Uterus (tissue), 4 donors: ENCODE data around the gene BPIFB6. TPM values are rescaled to one million over a fixed set of nuclear protein-coding genes. Genes with fewer than 3 reads are reported as not detected.

Experiments used
- DNase-seq, 2 donors: peaks; one replicate each; pipeline ENCODE4 v3.0.0-alpha.2; 2019 to 2020
- H3K27ac ChIP-seq, 2 donors: fragments of 200-600 bp; sonication (generic); 1 replicate in 1 of 2; 2 replicates in 1 of 2; pipeline ENCODE4 v1.5.1; 2016 to 2018
- H3K27me3 ChIP-seq, 2 donors: fragments of 200-600 bp; sonication (generic); one replicate each; pipeline ENCODE4 v1.5.1; 2018 to 2019; ENCODE audit warnings: control low read depth in 1 of 2
- H3K36me3 ChIP-seq, 2 donors: fragments of 200-600 bp; sonication (generic); one replicate each; pipeline ENCODE4 v1.5.1; 2019; ENCODE audit warnings: control low read depth in 1 of 2
- H3K4me1 ChIP-seq, 2 donors: fragments of 200-600 bp; sonication (generic); one replicate each; pipeline ENCODE4 v1.5.1; 2018 to 2019; ENCODE audit warnings: control low read depth in 1 of 2
- H3K4me3 ChIP-seq, 2 donors: fragments of 200-600 bp; sonication (generic); 1 replicate in 1 of 2; 2 replicates in 1 of 2; pipeline ENCODE4 v1.5.1; 2018 to 2019; ENCODE audit warnings: mild to moderate bottlenecking in 1 of 2
- H3K9me3 ChIP-seq, 2 donors: fragments of 200-600 bp; sonication (generic); one replicate each; pipeline ENCODE4 v1.5.1; 2019; ENCODE audit warnings: control low read depth in 1 of 2
- POLR2A ChIP-seq, 2 donors: fragments of 450-650 bp; IDR thresholded peaks; one replicate each; pipeline ENCODE4 v1.6.1; 2016; ENCODE audit warnings: antibody characterized with exemption in 2 of 2, mild to moderate bottlenecking in 1 of 2, moderate library complexity in 1 of 2
- intact Hi-C: fragments of 100-400 bp; cut with DNase I; formaldehyde crosslinking; loops from one replicate; pipeline ENCODE4 v1.15.1; 2023; ENCODE audit warnings: low total_unique reads
- total RNA-seq, 4 donors: library from RNA; depleted of rRNA in 3 of 4; stranded (reverse); fragments of >200 nt in 3 of 4; gene quantifications; one replicate each; pipeline versions ENCODE4 v1.1.0 to v1.2.4, GENCODE V29; 2014 to 2023
- TF ChIP-seq, protein P1 (sequence below), 4 experiments: fragments of 200-600 bp in 2 of 4; fragments of 450-650 bp in 2 of 4; sonication (generic) in 2 of 4; IDR thresholded peaks; one replicate each; pipeline ENCODE4 v1.5.1; 2016 to 2019; ENCODE audit warnings: antibody characterized with exemption in 4 of 4, mild to moderate bottlenecking in 2 of 4, moderate library complexity in 1 of 4
- donor health status: DM: yes; HTN: yes; CAD: no.

The BPIFB6 gene
- total RNA-seq, 4 donors from 2014 or later, result not detected

DNA sequence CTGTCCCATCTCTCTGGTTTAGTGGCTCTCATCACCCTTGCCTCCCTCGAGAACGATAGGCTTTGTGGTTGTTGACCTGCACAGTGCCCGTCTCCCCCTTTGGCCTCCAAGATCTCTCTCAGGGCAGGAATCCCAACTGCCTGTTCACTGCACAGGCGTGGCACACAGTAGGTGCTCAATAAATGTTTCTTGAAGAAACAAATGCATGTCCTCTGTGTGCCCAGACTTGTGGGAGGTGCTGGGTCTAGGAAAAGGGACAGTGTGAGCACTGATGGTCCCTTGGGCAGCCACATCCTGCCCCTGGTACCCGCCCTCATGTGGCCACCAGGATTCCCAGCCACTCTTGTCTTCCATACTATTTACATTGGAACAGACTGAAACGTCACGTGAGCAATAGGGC lies 2.6 kb upstream of the BPIFB6 start:
- Histone ChIP-seq H3K4me3 (no peak overlapping the region), H3K27ac (no peak overlapping the region), H3K27me3 (no peaks in the 10 kb centered on the region), H3K9me3 (no peaks in the 10 kb centered on the region), H3K4me1 (no peaks in the 10 kb centered on the region), H3K36me3 (no peaks in the 10 kb centered on the region)
- no peak for DNase-seq
- intact Hi-C loops, result no loop called here
- no peak for TF ChIP-seq POLR2A (IDR thresholded peaks at IDR 0.05)
- TF ChIP-seq, protein P1, sequence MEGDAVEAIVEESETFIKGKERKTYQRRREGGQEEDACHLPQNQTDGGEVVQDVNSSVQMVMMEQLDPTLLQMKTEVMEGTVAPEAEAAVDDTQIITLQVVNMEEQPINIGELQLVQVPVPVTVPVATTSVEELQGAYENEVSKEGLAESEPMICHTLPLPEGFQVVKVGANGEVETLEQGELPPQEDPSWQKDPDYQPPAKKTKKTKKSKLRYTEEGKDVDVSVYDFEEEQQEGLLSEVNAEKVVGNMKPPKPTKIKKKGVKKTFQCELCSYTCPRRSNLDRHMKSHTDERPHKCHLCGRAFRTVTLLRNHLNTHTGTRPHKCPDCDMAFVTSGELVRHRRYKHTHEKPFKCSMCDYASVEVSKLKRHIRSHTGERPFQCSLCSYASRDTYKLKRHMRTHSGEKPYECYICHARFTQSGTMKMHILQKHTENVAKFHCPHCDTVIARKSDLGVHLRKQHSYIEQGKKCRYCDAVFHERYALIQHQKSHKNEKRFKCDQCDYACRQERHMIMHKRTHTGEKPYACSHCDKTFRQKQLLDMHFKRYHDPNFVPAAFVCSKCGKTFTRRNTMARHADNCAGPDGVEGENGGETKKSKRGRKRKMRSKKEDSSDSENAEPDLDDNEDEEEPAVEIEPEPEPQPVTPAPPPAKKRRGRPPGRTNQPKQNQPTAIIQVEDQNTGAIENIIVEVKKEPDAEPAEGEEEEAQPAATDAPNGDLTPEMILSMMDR (IDR thresholded peaks at IDR 0.05), result no peak

DNA sequence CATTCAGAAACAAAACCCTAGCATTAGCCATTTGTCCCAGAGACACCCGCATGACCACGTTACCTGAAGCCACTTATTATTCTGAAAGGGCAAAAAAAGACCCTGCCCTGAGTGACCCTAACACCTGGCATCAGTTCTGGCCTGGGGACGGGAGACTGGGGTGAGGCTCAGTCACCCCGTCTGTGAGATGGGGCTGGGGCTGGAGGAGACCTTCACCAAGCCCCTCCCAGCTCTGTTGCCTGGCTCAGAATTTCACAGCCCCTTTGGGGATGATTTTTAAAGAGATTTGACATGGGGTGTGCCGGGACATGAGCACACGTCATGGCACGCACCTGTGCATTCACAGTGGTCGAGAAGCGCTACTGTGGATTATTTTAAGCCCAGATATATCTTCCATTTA lies 1.4 kb upstream of the BPIFB6 start:
- H3K9me3 ChIP-seq, result no peaks in the 10 kb centered on the region
- intact Hi-C loops, result no loop called here
- H3K4me3 ChIP-seq, result no peak overlapping the region
- no peaks in the 10 kb centered on the region for H3K36me3 ChIP-seq
- no peak for DNase-seq
- no peaks in the 10 kb centered on the region for H3K4me1 ChIP-seq
- H3K27ac ChIP-seq, result no peak overlapping the region
- TF ChIP-seq POLR2A (IDR thresholded peaks at IDR 0.05), result no peak
- TF ChIP-seq, protein P1 (IDR thresholded peaks at IDR 0.05), result no peak
- no peaks in the 10 kb centered on the region for H3K27me3 ChIP-seq

- TF ChIP-seq, protein P1 (IDR thresholded peaks at IDR 0.05), result no peak
- no peak for TF ChIP-seq POLR2A (IDR thresholded peaks at IDR 0.05)
- H3K9me3 ChIP-seq, result no peaks in the 10 kb centered on the region
- no peak overlapping the region for H3K27ac ChIP-seq
- DNase-seq, result no peak
- H3K4me3 ChIP-seq, result no peak overlapping the region
- intact Hi-C loops, result no loop called here
- no peaks in the 10 kb centered on the region for H3K36me3 ChIP-seq
- no peaks in the 10 kb centered on the region for H3K27me3 ChIP-seq
- no peaks in the 10 kb centered on the region for H3K4me1 ChIP-seq
Observed at GRCh38 chr20:33030569-33030968, 879 bp upstream of the BPIFB6 start.

DNA sequence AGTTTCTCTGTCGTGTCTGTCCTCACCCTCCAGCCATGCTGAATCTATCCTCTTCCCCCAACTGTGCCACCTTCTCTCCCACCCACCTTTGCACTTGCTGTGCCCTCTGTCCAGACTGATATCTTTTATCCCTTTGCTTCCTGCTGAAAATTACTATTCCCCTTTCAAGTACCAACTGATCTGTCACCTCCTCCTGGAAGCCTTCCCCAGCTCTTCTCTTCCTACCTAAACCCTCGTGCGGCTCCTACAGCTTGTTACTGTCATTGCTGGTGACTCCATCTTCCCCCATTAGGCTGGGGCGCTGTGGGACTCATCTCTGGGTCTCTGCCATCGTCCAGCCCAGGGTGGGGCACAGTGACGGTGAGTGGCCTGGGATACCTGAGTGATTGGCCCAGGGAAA lies 1.1 kb downstream of the BPIFB6 start:
- Histone ChIP-seq H3K4me3 (no peak overlapping the region), H3K4me1 (no peaks in the 10 kb centered on the region), H3K27ac (no peak overlapping the region), H3K9me3 (no peaks in the 10 kb centered on the region), H3K36me3 (no peaks in the 10 kb centered on the region), H3K27me3 (no peaks in the 10 kb centered on the region)
- TF ChIP-seq, protein P1 (IDR thresholded peaks at IDR 0.05), result no peak
- no peak for TF ChIP-seq POLR2A (IDR thresholded peaks at IDR 0.05)
- DNase-seq, result no peak
- intact Hi-C loops, result no loop called here

DNA sequence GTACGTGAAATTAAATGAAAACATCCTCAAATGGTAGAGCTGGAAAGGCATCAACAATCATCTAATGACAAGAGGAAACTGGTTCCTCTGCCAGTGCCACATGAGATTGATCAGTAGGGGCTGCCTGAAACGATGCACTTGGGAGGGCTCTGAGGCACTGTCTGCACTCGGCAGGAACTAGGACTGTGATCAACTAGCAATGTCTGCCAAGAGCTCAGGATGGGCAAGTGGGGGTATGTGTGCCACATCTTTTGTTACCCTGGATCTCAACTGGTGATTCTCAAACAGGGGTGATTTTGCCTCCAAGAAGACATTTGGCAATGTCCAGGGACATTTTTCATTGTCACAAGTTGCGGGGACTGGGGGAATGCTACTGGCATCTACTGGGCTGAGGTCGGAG lies 1.9 kb downstream of the BPIFB6 start:
- no peaks in the 10 kb centered on the region for H3K36me3 ChIP-seq
- H3K4me1 ChIP-seq, result no peaks in the 10 kb centered on the region
- no peak overlapping the region for H3K4me3 ChIP-seq
- no peaks in the 10 kb centered on the region for H3K9me3 ChIP-seq
- H3K27me3 ChIP-seq, result no peaks in the 10 kb centered on the region
- H3K27ac ChIP-seq, result no peak overlapping the region
- intact Hi-C loops, result no loop called here
- DNase-seq, result no peak
- TF ChIP-seq, protein P1 (IDR thresholded peaks at IDR 0.05), result no peak
- TF ChIP-seq POLR2A (IDR thresholded peaks at IDR 0.05), result no peak
